PFSK-1 (cell line): ENCODE measurements around the gene CTIF.

Experiments used
- FOXP2 ChIP-seq: optimal IDR thresholded peaks from 2 replicates; pipeline ENCODE3; 2011; ENCODE audit warnings: borderline replicate concordance, control low read depth, inconsistent platforms; ENCODE audit not compliant: insufficient read depth; ENCODE audit errors: extremely low read length, extremely low read depth
- POLR2AphosphoS5 ChIP-seq: IDR thresholded peaks from 2 replicates; pipeline ENCODE4 v1.6.1; 2012; ENCODE audit warnings: low read depth, mild to moderate bottlenecking, control low read depth, low read length, moderate library complexity
- REST ChIP-seq, 2 experiments: IDR thresholded peaks; 2 replicates each; pipeline versions ENCODE4 v1.6.1 to v1.8.0; 2011 to 2012; ENCODE audit warnings: low read depth in 2 of 2, low read length in 2 of 2, control low read depth in 1 of 2, inconsistent platforms in 1 of 2, mild to moderate bottlenecking in 1 of 2, moderate library complexity in 1 of 2; ENCODE audit not compliant: insufficient read depth in 1 of 2
- SIN3A ChIP-seq: IDR thresholded peaks from 2 replicates; pipeline ENCODE4 v1.6.1; 2012; ENCODE audit warnings: mild to moderate bottlenecking, low read length, moderate library complexity, borderline replicate concordance; ENCODE audit not compliant: insufficient read depth
- TAF1 ChIP-seq: IDR thresholded peaks from 2 replicates; pipeline ENCODE4 v1.6.1; 2012; ENCODE audit warnings: low read length, control low read depth, borderline replicate concordance; ENCODE audit not compliant: insufficient read depth

The CTIF gene

GRCh38 chr18:48818329-48819254, 279.8 kb downstream of the CTIF start:
- TF ChIP-seq REST (IDR thresholded peaks at IDR 0.05; ENCODE audit: insufficient read depth in 1 of 2, low read depth in 2 of 2, low read length in 2 of 2) (no peak), TAF1 (no peak), SIN3A (no peak), POLR2AphosphoS5 (no peak), FOXP2 (no peak)

GRCh38 chr18:48819276-48819675, 280.4 kb downstream of the CTIF start:
- TF ChIP-seq POLR2AphosphoS5: no peak
- TF ChIP-seq FOXP2: no peak
- no peak for TF ChIP-seq REST (IDR thresholded peaks at IDR 0.05; ENCODE audit: insufficient read depth in 1 of 2, low read depth in 2 of 2, low read length in 2 of 2)
- TF ChIP-seq TAF1: no peak
- TF ChIP-seq SIN3A: no peak

- TF ChIP-seq POLR2AphosphoS5 (no peak), FOXP2 (no peak), SIN3A (no peak), TAF1 (no peak), REST (IDR thresholded peaks at IDR 0.05; ENCODE audit: insufficient read depth in 1 of 2, low read depth in 2 of 2, low read length in 2 of 2) (no peak)
Measured at GRCh38 chr18:48819781-48820482, 281.1 kb downstream of the CTIF start.

- no peak for TF ChIP-seq SIN3A
- TF ChIP-seq POLR2AphosphoS5: no peak
Measured at GRCh38 chr18:48820483-48821250, 281.8 kb downstream of the CTIF start.

- no peak for TF ChIP-seq TAF1
- no peak for TF ChIP-seq SIN3A
- TF ChIP-seq FOXP2: no peak
- TF ChIP-seq REST (IDR thresholded peaks at IDR 0.05; ENCODE audit: insufficient read depth in 1 of 2, low read depth in 2 of 2, low read length in 2 of 2): no peak
Measured at GRCh38 chr18:48821251-48821590, 282.4 kb downstream of the CTIF start.
